Measurements from ENCODE around the gene C21orf58. TPM values are rescaled to one million over a fixed set of nuclear protein-coding genes. Genes with fewer than 3 reads are reported as not detected.
A peak's percentile ranks its signal among the peaks of the same experiment; 100 is the strongest.

The C21orf58 gene
- total RNA-seq, 4 donors from 2014 or later = 4.6 to 20.6 (median 11.4) TPM

DNA sequence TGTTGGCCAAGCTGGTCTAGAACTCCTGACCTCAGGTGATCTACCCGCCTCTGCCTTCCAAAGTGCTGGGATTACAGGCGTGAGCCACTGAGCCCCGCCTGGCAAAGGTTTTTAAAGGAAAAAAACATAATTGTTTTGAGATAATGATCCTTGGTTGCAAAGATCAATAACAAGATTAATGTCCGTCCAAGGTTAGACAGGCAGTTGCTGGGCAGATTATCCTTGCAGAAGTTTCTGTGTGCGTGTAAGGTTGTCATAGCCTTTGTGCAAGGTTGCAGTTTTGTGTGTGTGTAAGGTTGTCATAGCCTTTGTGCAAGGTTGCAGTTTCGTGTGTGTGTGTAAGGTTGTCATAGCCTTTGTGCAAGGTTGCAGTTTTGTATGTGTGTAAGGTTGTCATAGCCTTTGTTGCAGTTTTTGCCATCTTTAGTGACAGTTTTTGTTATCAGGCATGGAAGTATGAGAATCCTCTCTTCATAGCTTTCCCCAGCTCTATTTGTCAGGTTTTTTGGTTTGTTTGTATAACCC, 34.0 kb downstream of the C21orf58 start:
- no peak overlapping the region for H3K27ac ChIP-seq
- TF ChIP-seq, protein P1, sequence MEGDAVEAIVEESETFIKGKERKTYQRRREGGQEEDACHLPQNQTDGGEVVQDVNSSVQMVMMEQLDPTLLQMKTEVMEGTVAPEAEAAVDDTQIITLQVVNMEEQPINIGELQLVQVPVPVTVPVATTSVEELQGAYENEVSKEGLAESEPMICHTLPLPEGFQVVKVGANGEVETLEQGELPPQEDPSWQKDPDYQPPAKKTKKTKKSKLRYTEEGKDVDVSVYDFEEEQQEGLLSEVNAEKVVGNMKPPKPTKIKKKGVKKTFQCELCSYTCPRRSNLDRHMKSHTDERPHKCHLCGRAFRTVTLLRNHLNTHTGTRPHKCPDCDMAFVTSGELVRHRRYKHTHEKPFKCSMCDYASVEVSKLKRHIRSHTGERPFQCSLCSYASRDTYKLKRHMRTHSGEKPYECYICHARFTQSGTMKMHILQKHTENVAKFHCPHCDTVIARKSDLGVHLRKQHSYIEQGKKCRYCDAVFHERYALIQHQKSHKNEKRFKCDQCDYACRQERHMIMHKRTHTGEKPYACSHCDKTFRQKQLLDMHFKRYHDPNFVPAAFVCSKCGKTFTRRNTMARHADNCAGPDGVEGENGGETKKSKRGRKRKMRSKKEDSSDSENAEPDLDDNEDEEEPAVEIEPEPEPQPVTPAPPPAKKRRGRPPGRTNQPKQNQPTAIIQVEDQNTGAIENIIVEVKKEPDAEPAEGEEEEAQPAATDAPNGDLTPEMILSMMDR (IDR thresholded peaks at IDR 0.05) = no peak
- TF ChIP-seq POLR2A (IDR thresholded peaks at IDR 0.05) = no peak
- no peaks in the 10 kb centered on the region for H3K9me3 ChIP-seq
- peaks cover 0 to 8% (median 3%) of the 10 kb centered on the region in 4 donors for H3K4me1 ChIP-seq
- H3K27me3 ChIP-seq = no peaks in the 10 kb centered on the region
- peaks cover 0 to 9% (median 0%) of the 10 kb centered on the region in 3 donors for H3K36me3 ChIP-seq
- H3K4me3 ChIP-seq = no peak overlapping the region
- DNase-seq = no peak

DNA sequence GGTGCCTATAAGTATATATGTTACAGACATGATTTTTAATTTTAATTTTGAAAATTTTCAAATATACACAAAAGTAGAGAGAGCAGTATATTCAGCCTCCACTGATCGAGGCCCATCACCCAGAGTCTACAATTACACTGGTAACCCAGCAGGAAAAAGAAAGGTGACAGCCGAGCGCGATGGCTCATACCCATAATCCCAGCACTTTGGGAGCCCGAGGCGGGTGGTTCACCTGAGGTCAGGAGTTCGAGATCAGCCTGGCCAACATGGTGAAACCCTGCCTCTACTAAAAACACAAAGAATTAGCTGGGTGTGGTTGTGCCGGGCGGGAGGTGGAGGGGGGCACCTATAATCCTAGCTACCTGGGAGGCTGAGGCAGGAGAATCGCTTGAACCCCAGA, 36.1 kb downstream of the C21orf58 start:
- H3K27me3 ChIP-seq = no peaks in the 10 kb centered on the region
- TF ChIP-seq, protein P1 (IDR thresholded peaks at IDR 0.05) = no peak
- no peak for TF ChIP-seq POLR2A (IDR thresholded peaks at IDR 0.05)
- no peaks in the 10 kb centered on the region for H3K9me3 ChIP-seq
- no peak overlapping the region for H3K4me3 ChIP-seq
- peaks cover 0 to 27% (median 11%) of the 10 kb centered on the region in 4 donors for H3K4me1 ChIP-seq
- no peak for DNase-seq
- peaks cover 0 to 24% (median 0%) of the 10 kb centered on the region in 3 donors for H3K36me3 ChIP-seq
- H3K27ac ChIP-seq = peak overlapping the region in 1 of 4 donors; percentile 1

DNA sequence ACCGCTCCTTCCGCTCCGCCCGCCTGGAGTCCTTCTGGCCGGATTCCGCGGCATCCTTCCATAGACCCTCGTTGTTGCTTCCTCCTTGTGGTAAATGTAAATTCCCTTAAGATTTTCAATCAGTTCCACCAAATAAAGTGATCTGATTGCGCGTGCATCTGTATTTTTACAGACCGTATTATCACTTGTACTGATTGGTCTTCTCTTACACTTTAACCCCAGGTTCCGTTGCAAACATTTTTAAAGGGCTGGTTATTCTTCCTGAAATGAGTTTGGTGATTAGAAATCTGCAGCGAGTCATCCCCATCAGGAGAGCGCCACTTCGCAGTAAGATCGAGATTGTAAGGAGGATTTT, 37.0 kb downstream of the C21orf58 start:
- no peaks in the 10 kb centered on the region for H3K9me3 ChIP-seq
- H3K4me1 ChIP-seq = peaks cover 0 to 37% (median 13%) of the 10 kb centered on the region in 4 donors
- DNase-seq = no peak
- peak overlapping the region; percentile 90 to 100 (median 98) for H3K27ac ChIP-seq
- H3K4me3 ChIP-seq = peak overlapping the region; percentile 81 to 100 (median 90)
- no peak for TF ChIP-seq POLR2A (IDR thresholded peaks at IDR 0.05)
- TF ChIP-seq, protein P1 (IDR thresholded peaks at IDR 0.05) = no peak
- H3K36me3 ChIP-seq = peaks cover 0 to 26% (median 0%) of the 10 kb centered on the region in 3 donors
- H3K27me3 ChIP-seq = no peaks in the 10 kb centered on the region

DNA sequence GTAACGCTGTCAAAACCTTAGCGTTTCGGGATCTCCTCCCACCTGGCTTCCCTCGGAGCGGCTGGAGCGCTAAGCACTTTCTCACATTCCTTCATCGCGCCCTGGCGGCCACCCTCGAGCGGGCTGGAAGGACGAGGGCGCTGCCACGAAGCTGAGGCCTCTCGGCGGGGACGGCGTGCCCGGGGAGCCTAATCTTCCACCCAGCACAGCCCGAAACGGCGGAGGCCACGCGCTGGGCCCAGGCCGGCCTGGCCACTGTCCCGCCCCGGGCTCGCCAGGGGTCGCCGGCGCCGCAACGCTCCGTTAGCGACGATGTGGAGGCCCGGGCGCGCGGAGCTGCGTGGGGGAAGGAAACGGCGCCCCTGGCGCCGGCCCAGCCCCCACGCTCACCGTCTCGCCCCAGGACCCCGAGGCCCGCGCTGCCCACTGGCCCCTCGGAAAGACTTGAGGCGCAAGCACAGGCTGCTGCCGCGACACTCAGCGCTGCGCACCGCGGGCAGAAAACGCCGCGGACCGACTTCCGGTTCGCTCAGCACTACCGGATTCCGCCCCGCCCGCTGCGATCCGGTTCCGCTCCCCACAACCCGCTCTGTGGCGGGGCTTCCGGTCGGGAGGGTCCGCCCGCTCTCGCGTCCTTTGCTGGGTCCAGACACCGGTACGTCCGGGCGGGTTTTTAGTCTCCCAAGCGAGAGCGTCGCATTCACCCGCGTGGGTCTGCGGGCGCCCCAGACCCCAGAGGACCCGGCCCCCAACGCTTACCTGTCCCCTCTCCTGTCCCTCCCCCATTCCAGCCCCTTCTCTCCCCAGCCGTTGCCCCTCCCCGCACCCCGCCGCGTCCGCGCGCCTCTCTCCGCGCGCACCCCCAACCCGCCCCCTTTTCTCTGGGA, 37.7 kb downstream of the C21orf58 start, which contains the start of gene YBEY:
Gene YBEY (plus strand): TSS at position 582 of the 887 bp plus-strand sequence. CDS start 572 bp downstream, outside the sequence.
- Histone ChIP-seq H3K9me3 (no peaks in the 10 kb centered on the region), H3K4me1 (peaks cover 0 to 41% (median 13%) of the 10 kb centered on the region in 4 donors), H3K27ac (peak within 1 kb of the TSS; percentile 90 to 100 (median 98)), H3K4me3 (peak within 1 kb of the TSS; percentile 81 to 100 (median 90)), H3K36me3 (peaks cover 0 to 29% (median 0%) of the 10 kb centered on the region in 3 donors), H3K27me3 (no peaks in the 10 kb centered on the region)
- peak; percentile 84 to 96 (median 94) for DNase-seq
- TF ChIP-seq POLR2A (IDR thresholded peaks at IDR 0.05) = peak; percentile 73 to 75
- TF ChIP-seq, protein P1 (IDR thresholded peaks at IDR 0.05) = peak; percentile 10 to 55 (median 30)

DNA sequence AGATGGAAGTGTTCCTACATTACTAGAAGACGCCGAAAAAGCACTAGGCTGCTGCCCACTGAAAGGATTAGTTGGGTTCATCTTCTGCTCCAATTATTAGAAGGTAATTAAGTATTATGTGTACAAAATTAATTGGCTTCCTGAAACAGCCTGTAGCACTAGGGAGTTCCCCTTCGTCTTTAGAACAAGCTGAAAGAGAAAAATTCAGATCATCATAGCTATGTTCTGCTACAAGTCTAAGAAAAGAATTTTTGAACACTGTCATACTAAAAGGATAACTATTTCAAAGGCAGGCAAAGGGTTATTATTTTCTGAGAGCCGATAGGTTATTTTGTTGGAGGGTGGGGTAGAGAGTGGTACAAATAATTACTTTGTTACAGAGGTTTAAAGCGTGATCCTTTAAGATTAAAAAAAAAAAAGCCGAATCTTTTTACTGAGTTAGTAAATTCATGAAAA, 38.4 kb downstream of the C21orf58 start, which contains the start of gene MCM3AP:
Gene MCM3AP (minus strand): TSS at position 406 of the 456 bp plus-strand sequence. CDS start 325 bp downstream, at position 81.
- Histone ChIP-seq H3K4me3 (peak within 1 kb of the TSS; percentile 81 to 100 (median 90)), H3K27me3 (no peaks in the 10 kb centered on the region), H3K9me3 (no peaks in the 10 kb centered on the region), H3K4me1 (peaks cover 0 to 41% (median 13%) of the 10 kb centered on the region in 4 donors), H3K27ac (peak within 1 kb of the TSS; percentile 90 to 100 (median 98)), H3K36me3 (peaks cover 0 to 37% (median 0%) of the 10 kb centered on the region in 3 donors)
- no peak for DNase-seq
- TF ChIP-seq POLR2A (IDR thresholded peaks at IDR 0.05) = no peak
- TF ChIP-seq, protein P1 (IDR thresholded peaks at IDR 0.05) = no peak
